Ramos (cell line): ENCODE measurements around the gene PLSCR4.
"Not testable (repeated sequence)": the region's sequence is repeated elsewhere in the genome, so short reads cannot be mapped to it uniquely, and the experiment has no call there.

ENCODE experiments used
- in situ Hi-C: fragments of 300-500 bp; cut with MboI; formaldehyde crosslinking; loops from one replicate; pipeline ENCODE4 v1.14.3; 2022; ENCODE audit warnings: low sequenced_read_pairs; ENCODE audit not compliant: unreplicated experiment

Gene PLSCR4, protein sequence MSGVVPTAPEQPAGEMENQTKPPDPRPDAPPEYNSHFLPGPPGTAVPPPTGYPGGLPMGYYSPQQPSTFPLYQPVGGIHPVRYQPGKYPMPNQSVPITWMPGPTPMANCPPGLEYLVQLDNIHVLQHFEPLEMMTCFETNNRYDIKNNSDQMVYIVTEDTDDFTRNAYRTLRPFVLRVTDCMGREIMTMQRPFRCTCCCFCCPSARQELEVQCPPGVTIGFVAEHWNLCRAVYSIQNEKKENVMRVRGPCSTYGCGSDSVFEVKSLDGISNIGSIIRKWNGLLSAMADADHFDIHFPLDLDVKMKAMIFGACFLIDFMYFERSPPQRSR

DNA sequence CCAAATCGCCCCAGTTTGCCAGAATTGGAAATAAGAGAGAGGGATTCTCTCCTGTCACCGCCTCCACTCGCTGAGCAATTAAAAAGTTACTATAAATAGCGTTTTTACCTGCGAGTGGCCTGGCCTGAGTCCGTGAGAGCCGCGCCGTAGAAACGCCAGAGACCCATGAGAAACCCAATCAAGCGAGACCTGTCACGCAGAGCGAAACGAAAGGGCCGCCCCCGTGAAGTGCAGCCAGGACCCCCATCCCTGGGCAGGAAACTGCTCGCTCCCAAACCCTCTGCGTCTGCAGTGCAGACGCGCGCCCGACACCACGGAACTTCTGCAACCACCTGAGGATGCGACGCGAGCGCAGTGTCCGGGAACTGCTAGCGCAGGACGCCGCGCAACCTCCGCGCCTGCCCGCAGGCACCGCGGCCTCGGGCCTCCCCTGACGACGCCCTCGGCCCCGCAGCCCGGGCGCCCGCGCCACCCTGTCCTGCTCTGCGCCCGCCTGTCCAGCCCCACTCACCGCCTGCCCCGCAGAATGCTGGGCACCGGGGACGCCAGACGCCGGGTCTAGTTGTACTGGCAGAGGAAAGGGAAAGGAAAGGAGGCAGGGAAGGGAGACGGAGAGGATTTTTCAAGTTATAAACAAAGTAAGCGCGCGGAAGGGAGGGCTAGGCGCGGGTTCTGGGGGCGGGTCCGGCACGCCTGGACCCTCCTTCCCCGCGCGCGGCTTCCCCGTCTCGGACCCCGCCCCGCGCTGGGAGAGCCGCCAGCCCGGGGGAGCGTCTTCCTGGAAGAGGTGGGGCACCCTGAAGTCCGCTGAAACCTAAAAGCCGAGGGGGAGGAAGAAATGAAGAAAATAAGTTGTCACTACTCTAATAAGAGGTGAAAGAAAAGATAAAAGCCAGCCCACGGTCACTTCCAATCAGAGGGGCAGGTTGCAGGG lies at the start of gene PLSCR4:
TSS of gene PLSCR4 (minus strand) at position 657 of the 934 bp plus-strand sequence. CDS start 29,034 bp downstream, outside the sequence.
- in situ Hi-C loops: no loop called here

DNA sequence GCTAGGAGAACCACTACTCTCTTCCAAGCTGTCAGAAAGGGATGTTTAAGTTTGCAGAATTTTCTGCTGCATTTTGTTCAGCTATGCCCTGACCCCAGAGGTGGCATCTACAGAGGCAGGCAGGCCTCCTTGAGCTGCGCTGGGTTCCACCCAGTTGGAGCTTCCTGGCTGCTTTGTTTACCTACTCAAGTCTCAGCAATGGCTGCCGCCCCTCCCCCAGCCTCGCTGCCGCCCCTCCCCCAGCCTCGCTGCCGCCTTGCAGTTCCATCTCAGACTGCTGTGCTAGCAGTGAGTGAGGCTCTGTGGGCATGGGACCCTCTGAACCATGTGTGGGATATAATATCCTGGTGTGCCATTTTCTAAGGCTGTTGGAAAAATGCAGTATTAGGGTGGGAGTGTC lies 42.5 kb upstream of the PLSCR4 start:
- in situ Hi-C loops: not testable (repeated sequence)

DNA sequence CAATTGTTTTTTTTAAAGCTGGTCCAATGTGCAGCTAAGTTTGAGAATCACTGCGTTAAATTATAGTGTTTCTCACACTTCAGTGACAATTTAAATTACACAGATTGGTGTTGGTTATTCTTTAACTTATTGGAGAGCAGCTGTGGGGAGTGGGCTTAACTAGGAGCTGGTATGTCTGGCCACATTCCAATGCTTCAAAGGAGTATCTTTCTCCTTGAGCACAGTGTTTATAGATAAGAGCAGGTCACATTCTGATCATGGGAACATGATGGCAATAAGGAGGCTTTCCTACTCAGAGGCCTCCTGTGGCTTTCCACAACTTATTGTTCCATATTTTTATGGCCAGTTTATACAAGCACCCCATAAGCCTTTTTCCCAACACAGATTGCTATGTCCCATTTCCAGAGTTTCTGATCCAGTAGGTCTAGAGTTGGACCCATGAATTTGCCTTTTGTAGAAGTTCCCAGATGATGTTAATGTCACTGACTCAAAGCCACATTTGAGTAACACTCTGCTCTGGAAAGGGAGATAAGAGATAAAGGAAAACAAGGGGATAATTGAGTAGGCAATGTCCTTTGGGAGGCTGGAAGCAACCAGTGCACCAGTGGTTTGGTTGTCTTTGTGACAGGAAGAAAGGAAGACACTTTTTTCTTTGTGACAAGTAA lies 33.0 kb upstream of the PLSCR4 start:
- in situ Hi-C loops: no loop called here

DNA sequence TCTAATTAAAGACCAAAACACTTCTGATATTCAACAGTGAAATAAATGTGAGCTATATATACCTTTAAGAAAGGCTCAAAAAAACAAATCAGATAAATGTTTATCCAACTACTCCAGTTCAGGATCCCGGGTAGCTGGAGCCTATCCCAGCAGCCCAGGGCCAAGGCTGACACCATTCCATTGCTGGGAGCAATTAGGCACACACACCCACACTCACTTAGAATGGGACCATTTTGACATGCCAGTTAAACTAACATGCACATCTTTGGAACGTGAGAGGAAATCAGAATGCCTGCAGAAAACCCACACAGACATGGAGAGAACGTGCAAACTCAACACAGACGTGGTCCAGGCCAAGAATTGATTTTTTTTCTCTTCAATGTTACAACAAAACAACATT lies 30.0 kb upstream of the PLSCR4 start:
- in situ Hi-C loops: no loop called here

DNA sequence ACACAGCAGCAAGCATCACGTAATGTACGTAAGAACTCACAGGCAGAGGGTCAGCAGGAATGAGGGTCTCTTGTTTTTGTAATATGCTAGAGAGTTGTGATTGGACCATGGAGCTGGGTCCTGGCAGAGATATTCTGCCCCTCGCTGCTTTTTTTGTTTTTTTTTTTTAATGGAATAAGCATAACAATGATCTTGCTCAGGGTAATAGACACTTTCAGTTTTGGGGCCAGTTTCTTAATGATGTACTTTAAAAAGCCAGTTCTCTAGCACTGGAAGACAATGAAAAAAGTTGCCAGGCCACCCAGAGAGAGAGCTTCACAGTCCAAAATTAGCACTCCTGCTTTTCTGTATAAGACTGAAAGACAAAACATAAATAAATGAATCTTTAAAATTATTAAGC lies 29.0 kb upstream of the PLSCR4 start:
- in situ Hi-C loops: no loop called here

DNA sequence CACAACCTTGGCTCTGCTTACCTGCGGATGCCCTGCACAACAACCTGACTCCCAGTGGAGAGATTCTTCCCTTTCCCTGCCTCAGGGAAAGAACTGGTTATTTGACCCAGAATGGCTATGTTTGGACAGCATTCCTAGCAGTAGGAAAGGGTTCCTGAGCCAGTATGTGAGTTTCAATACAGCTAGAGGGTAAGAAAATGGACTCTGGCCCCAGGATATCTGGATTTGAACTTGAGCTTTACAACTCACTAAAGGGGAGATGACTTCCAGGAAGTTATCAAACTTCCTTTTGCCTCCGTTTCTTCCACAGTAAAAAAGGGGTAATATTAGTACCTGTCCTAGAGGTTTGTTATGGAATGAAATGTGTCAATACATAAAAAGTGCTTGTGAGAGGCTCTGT lies 28.1 kb upstream of the PLSCR4 start:
- in situ Hi-C loops: no loop called here

GRCh38 chr3:146277953-146278631 lies 27.2 kb upstream of the PLSCR4 start:
- in situ Hi-C loops: no loop called here

DNA sequence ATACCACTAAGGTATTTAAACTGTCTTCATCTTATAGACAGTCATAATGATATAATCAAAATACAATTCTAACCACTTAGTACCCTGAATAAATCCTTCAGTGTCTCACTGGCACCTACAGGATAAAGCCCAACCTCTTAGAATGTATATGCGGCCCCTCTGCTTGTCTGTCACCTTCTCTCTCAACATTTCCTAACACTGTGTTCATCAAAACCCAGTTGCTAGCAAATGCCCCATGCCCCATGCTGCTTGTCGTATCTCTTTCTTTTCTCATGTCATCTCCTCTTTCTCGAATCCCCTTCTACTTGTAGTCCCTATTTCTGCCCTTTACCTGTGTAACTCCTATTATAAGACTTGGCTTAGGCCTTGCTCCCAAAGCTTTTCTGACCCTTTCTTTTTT lies 24.6 kb upstream of the PLSCR4 start:
- in situ Hi-C loops: no loop called here

DNA sequence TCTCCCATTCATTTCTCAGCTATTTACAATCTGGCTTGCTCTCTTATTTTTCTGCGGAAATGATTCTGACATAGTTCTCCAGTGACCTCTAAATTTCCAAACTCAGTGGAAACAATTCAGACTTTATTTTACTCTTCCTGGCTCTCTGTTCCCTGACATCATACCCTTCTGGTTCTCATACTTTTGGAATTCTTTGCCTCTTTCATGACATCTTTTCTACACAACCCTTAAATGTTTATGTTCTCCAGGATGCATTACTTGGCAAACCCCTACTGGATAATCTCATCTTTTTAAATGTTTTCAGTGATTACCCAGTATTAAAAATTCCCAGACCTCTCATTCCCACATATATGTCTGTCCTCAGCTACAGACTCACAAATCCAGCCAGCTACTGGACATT lies 23.9 kb upstream of the PLSCR4 start:
- in situ Hi-C loops: no loop called here

GRCh38 chr3:146273721-146274407 lies 23.0 kb upstream of the PLSCR4 start:
- in situ Hi-C loops: no loop called here

DNA sequence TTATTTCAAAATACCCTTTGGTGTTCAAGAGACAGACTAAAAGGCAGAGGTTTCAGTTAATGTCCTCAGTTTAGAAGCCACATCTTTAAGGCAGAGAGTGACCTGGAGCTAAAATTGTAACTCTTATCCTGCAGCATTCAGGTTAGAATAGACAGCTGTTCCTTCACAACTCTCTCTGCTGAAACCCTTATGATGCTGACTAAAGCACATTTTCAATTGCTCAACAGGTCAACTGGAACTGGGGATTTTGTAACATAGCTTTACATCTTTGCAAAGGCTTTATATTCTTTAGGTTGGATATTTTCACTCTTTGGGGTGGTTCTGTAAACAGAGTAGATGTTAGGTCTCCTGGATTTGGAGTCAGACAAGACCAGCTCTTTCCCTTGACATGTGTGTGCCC lies 20.3 kb upstream of the PLSCR4 start:
- in situ Hi-C loops: no loop called here

DNA sequence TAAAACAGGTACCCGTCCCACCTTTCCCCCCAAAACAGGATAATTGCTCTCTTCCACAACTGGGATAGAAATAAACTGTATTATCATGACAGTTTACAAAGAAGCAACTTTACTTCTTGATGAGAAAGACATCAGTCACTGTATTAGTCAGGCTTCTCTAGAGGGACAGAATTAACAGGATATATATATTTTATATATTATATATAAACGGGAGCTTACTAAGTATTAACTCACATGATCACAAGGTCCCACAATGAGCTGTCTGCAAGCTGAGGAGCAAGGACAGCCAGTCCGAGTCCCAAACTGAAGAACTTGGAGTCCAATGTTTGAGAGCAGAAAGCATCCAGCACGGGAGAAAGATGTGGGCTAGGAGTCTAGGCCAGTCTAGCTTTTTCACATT lies 18.4 kb upstream of the PLSCR4 start:
- in situ Hi-C loops: no loop called here

DNA sequence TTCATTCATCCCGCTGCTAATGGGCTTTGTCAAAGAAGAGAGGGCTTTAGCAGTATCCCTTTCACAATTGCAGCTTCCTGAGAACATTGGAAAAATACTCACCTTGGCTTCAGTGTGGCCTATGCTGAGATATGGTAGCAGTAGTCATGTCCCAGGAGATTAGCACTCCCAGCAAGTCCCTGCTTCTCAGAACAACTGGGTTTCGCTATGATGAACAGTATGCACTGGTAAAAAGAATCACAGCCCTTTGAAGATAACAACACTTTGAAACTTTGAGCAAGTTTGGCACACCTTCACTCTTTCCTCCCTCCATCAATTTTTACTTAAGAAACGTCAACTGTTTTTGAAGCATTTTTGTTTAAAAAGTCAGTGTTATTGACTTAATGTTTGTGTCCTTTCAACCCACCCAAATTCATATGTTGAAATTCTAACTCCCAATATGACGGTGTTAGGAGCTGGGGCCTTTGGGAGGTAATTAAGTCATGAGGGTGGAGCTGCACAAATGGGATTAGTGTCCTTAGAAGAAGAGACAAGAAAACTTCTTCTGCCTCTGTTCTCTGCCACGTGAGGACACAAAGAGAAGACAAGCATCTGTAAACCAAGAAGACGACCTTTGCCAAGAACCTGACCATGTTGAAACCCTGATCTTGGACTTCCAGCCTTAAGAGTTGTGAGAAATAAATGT lies 17.8 kb upstream of the PLSCR4 start:
- in situ Hi-C loops: no loop called here

- in situ Hi-C loops: no loop called here
Observed at GRCh38 chr3:146265720-146266119, 14.8 kb upstream of the PLSCR4 start.

DNA sequence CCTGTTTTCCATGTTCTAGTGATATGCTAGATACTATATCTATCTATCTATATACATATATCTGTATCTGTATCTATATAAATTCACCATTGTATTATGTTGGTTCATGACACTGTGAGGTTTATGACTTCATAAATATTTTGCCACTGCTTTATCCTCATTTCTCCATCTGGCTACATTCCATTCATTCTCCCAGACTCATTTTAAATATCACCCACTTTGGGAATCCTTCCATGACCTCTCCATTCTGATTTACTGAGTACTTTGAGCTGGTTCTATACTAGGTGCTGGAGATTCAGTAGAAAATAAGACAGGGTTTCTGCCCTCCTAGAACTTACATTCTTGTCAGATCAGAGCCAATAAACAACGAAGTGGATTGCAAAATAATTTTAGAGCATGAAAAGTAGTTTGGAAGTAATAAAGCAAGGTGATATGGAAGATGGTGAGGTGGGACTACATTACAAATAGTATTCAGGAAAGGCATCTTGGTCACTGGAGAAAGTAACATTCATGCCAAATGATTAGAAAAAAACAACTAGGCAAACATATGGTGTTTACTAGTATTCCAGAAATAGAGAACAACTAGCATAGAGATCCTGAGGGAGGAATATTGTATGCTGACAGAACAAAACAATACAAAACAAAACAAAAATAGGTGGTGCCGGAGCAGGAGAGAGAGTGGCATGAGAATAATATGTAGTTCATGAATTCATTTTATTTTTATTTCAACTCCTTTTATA lies 11.6 kb upstream of the PLSCR4 start:
- in situ Hi-C loops: no loop called here

DNA sequence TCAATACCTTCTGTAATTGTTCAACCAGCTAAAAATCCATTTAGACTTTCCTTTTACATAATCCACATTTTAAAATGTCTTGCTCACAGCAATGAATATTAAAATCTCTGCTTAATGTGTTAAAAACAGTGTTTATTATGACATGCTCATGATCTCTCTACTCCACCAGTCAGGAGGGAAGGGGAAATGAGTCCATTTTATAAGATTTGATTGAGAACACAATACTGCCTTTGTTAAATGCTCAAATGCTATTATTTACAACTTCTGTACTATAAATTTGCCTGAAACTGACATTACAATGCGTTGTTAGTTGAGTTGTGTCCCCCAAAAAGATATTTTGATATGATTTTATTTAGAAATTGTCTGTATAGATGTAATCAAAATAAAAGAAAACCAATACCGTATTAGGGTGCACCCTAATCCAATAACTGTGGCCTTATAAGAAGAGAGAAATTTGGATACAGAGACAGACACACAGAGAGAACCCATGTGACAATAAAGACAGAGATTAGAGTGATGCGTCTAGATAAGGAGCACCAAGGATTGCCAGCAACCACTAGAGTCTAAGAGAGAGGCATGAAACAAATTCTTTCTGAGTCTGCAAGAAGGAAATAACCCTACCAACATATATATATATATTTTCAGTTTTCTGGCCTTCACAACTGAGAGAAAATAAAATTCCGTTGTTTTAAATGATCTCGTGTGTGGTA lies 9.1 kb upstream of the PLSCR4 start:
- in situ Hi-C loops: no loop called here

- in situ Hi-C loops: no loop called here
Observed at GRCh38 chr3:146256851-146257486, 6.1 kb upstream of the PLSCR4 start.
